H1 (cell line): Measurements from ENCODE around the gene NUP205. TPM values are rescaled to one million over a fixed set of nuclear protein-coding genes. Genes with fewer than 3 reads are reported as not detected.

ENCODE experiments used
- CTCF ChIA-PET: fragments of 300-600 bp; sonication (Branson Sonifier 250); formaldehyde crosslinking; loops from one replicate; lab custom pipeline; 2021; ENCODE audit not compliant: partially characterized antibody; lab: Charles Lee
- POLR2A ChIA-PET: fragments of 300-600 bp; sonication (Branson Sonifier 250); formaldehyde crosslinking; loops from one replicate; lab custom pipeline; 2021; ENCODE audit warnings: inconsistent platforms; ENCODE audit not compliant: partially characterized antibody; lab: Charles Lee
- DNase-seq, 2 experiments: peaks; one replicate each; pipeline versions ENCODE4 v3.0.0 to v3.0.0-alpha.2; 2010 to 2022; ENCODE audit warnings: low spot score in 2 of 2, low read depth in 1 of 2, mixed read lengths in 1 of 2
- FAIRE-seq: peaks from 2 replicates; lab custom pipeline; 2011; peaks lifted over from hg19 to GRCh38; lab: Jason Lieb, UNC
- H2AFZ ChIP-seq: 2 replicates; pipeline ENCODE4 v1.8.1; 2012; ENCODE audit warnings: low read length, inconsistent platforms
- H2AK5ac ChIP-seq: 2 replicates; pipeline ENCODE4 v1.6.1; 2013; ENCODE audit warnings: low read depth, low read length
- H2BK120ac ChIP-seq: replicated peaks from 2 replicates; pipeline ENCODE3; 2013; ENCODE audit warnings: low read depth, low read length, inconsistent platforms
- H2BK12ac ChIP-seq: 2 replicates; pipeline ENCODE4 v1.6.1; 2013; ENCODE audit warnings: low read depth, low read length
- H2BK15ac ChIP-seq: 2 replicates; pipeline ENCODE4 v1.6.1; 2013; ENCODE audit warnings: low read length
- H2BK20ac ChIP-seq: 2 replicates; pipeline ENCODE4 v1.6.1; 2013; ENCODE audit warnings: low read length
- H2BK5ac ChIP-seq: 2 replicates; pipeline ENCODE4 v1.6.1; 2013; ENCODE audit warnings: low read depth, low read length
- H3K14ac ChIP-seq: 2 replicates; pipeline ENCODE4 v1.6.1; 2013; ENCODE audit warnings: inconsistent platforms; ENCODE audit not compliant: insufficient read length
- H3K18ac ChIP-seq: 2 replicates; pipeline ENCODE4 v1.6.1; 2013; ENCODE audit warnings: low read length; ENCODE audit errors: extremely low read depth
- H3K23ac ChIP-seq: 2 replicates; pipeline ENCODE4 v1.6.1; 2013; ENCODE audit warnings: inconsistent platforms; ENCODE audit not compliant: insufficient read length
- H3K23me2 ChIP-seq: 2 replicates; pipeline ENCODE4 v1.6.1; 2013; ENCODE audit warnings: low read depth, low read length
- H3K27ac ChIP-seq: 2 replicates; pipeline ENCODE4 v1.6.1; 2011; ENCODE audit warnings: low read depth, low read length, inconsistent platforms
- H3K27me3 ChIP-seq, 4 experiments: replicated peaks in 1 of 4; 1 replicate in 1 of 4; 2 replicates in 3 of 4; pipeline versions ENCODE4 v1.6.1 to v1.8.1; 2011 to 2013; ENCODE audit warnings: low read length in 3 of 4, mild to moderate bottlenecking in 3 of 4, inconsistent platforms in 2 of 4, mixed read lengths in 2 of 4, moderate library complexity in 1 of 4; ENCODE audit not compliant: control insufficient read depth in 3 of 4, insufficient read depth in 3 of 4; ENCODE audit errors: extremely low read depth in 1 of 4
- H3K36me3 ChIP-seq, 4 experiments: 2 replicates each; pipeline versions ENCODE4 v1.6.1 to v1.8.1; 2011 to 2013; ENCODE audit warnings: mild to moderate bottlenecking in 4 of 4, low read length in 3 of 4, moderate library complexity in 2 of 4, control low read depth in 1 of 4, inconsistent platforms in 1 of 4; ENCODE audit not compliant: insufficient read depth in 4 of 4, control insufficient read depth in 2 of 4
- H3K4ac ChIP-seq: replicated peaks from 2 replicates; pipeline ENCODE3; 2013; ENCODE audit warnings: low read length, low read depth, mixed read lengths, inconsistent platforms; ENCODE audit not compliant: insufficient read length
- H3K4me1 ChIP-seq, 4 experiments: replicated peaks in 1 of 4; 1 replicate in 1 of 4; 2 replicates in 3 of 4; pipeline versions ENCODE4 v1.6.1 to v1.8.1; 2011 to 2013; ENCODE audit warnings: low read length in 3 of 4, inconsistent platforms in 2 of 4, mixed read lengths in 1 of 4; ENCODE audit not compliant: insufficient read depth in 4 of 4, control insufficient read depth in 3 of 4
- H3K4me2 ChIP-seq, 2 experiments: 2 replicates each; pipeline versions ENCODE4 v1.6.1 to v1.8.1; 2011 to 2013; ENCODE audit warnings: low read depth in 2 of 2, low read length in 2 of 2, control low read depth in 1 of 2, inconsistent platforms in 1 of 2, mild to moderate bottlenecking in 1 of 2; ENCODE audit not compliant: insufficient read depth in 1 of 2
- H3K4me3 ChIP-seq, 4 experiments: fragments of 200-600, 300-600 bp in 1 of 4; sonication (generic), shearing (Covaris generic), sonication (Bioruptor Twin) in 1 of 4; 2 replicates each; pipeline versions ENCODE4 v1.5.1 to v1.8.1; 2011 to 2016; ENCODE audit warnings: low read length in 4 of 4, low read depth in 3 of 4, control low read depth in 2 of 4, inconsistent platforms in 2 of 4, mild to moderate bottlenecking in 2 of 4, mixed read lengths in 1 of 4, moderate library complexity in 1 of 4; ENCODE audit not compliant: insufficient read depth in 2 of 4; ENCODE audit errors: extremely low read depth in 1 of 4
- H3K56ac ChIP-seq: replicated peaks from 2 replicates; pipeline ENCODE3; 2013; ENCODE audit warnings: low read depth, mild to moderate bottlenecking, mixed read lengths, low read length, inconsistent platforms; ENCODE audit not compliant: insufficient read length
- H3K79me1 ChIP-seq: 2 replicates; pipeline ENCODE4 v1.6.1; 2013; ENCODE audit warnings: low read depth, low read length, control low read depth
- H3K79me2 ChIP-seq, 2 experiments: 2 replicates each; pipeline versions ENCODE4 v1.6.1 to v1.8.1; 2012 to 2013; ENCODE audit warnings: low read length in 2 of 2, mild to moderate bottlenecking in 2 of 2, inconsistent platforms in 1 of 2; ENCODE audit not compliant: insufficient read depth in 2 of 2, control insufficient read depth in 1 of 2
- H3K9ac ChIP-seq, 4 experiments: replicated peaks in 1 of 4; 1 replicate in 1 of 4; 2 replicates in 3 of 4; pipeline versions ENCODE4 v1.6.1 to v1.8.1; 2011 to 2013; ENCODE audit warnings: low read depth in 3 of 4, low read length in 3 of 4, control low read depth in 2 of 4, mild to moderate bottlenecking in 2 of 4, moderate library complexity in 2 of 4, inconsistent platforms in 1 of 4; ENCODE audit errors: extremely low read depth in 1 of 4
- H3K9me3 ChIP-seq, 2 experiments: 2 replicates each; pipeline versions ENCODE4 v1.6.1 to v1.8.1; 2012 to 2013; ENCODE audit warnings: mild to moderate bottlenecking in 2 of 2, moderate library complexity in 2 of 2, control low read depth in 1 of 2, inconsistent platforms in 1 of 2, low read depth in 1 of 2, low read length in 1 of 2, mixed read lengths in 1 of 2; ENCODE audit not compliant: insufficient read depth in 2 of 2
- H4K20me1 ChIP-seq, 2 experiments: replicated peaks in 1 of 2; 2 replicates each; pipeline versions ENCODE3 to v1.8.1; 2011 to 2013; ENCODE audit warnings: inconsistent platforms in 2 of 2, low read length in 2 of 2, mild to moderate bottlenecking in 1 of 2; ENCODE audit not compliant: insufficient read depth in 2 of 2, control insufficient read depth in 1 of 2
- H4K5ac ChIP-seq: 2 replicates; pipeline ENCODE4 v1.6.1; 2013; ENCODE audit warnings: low read length, low read depth, mixed read lengths, inconsistent platforms; ENCODE audit not compliant: insufficient read length
- H4K8ac ChIP-seq: 2 replicates; pipeline ENCODE4 v1.8.0; 2013; ENCODE audit warnings: mild to moderate bottlenecking, moderate library complexity, low read length, inconsistent platforms; ENCODE audit not compliant: insufficient read depth; ENCODE audit errors: extremely low read depth
- H4K91ac ChIP-seq: replicated peaks from 2 replicates; pipeline ENCODE3; 2013; ENCODE audit warnings: low read length, mixed read lengths, inconsistent platforms; ENCODE audit not compliant: insufficient read length
- EGR1 ChIP-seq: IDR thresholded peaks from 2 replicates; pipeline ENCODE4 v1.6.1; 2011; ENCODE audit warnings: low read depth, low read length, borderline replicate concordance
- EP300 ChIP-seq, 2 experiments: IDR thresholded peaks; 1 replicate in 1 of 2; 2 replicates in 1 of 2; pipeline ENCODE4 v1.6.1; 2011 to 2012; ENCODE audit warnings: low read depth in 2 of 2, low read length in 2 of 2, mild to moderate bottlenecking in 2 of 2, borderline replicate concordance in 1 of 2, inconsistent platforms in 1 of 2, moderate library complexity in 1 of 2
- KDM1A ChIP-seq: fragments of 200-600, 300-600 bp; sonication (generic); IDR thresholded peaks from 2 replicates; pipeline ENCODE4 v1.7.1; 2016; ENCODE audit warnings: mild to moderate bottlenecking, low read length, borderline replicate concordance
- RFX5 ChIP-seq: IDR thresholded peaks from 2 replicates; pipeline ENCODE4 v1.6.1; 2011; ENCODE audit warnings: low read depth, low read length, improper control_type of control experiment, borderline replicate concordance
- RXRA ChIP-seq: IDR thresholded peaks from 2 replicates; pipeline ENCODE4 v1.6.1; 2011; ENCODE audit warnings: low read depth, mild to moderate bottlenecking, low read length, moderate library complexity; ENCODE audit not compliant: insufficient read depth
- SIX5 ChIP-seq: IDR thresholded peaks from 2 replicates; pipeline ENCODE4 v1.6.1; 2011; ENCODE audit warnings: mild to moderate bottlenecking, low read depth, low read length
- SP4 ChIP-seq: IDR thresholded peaks from 2 replicates; pipeline ENCODE4 v1.6.1; 2012; ENCODE audit warnings: low read length, inconsistent platforms
- TAF1 ChIP-seq: IDR thresholded peaks from 2 replicates; pipeline ENCODE4 v1.6.1; 2011; ENCODE audit warnings: mild to moderate bottlenecking, low read depth, low read length
- TAF7 ChIP-seq: optimal IDR thresholded peaks from 2 replicates; pipeline ENCODE3; 2011; ENCODE audit warnings: low read depth, mild to moderate bottlenecking, inconsistent platforms, low read length, moderate library complexity, borderline replicate concordance
- WGBS, 2 experiments: shearing (Covaris generic) in 1 of 2; methylation state at CpG; one replicate each; pipeline versions ENCODE4 v1.1.6 to v1.1.7; 2013 to 2015; ENCODE audit warnings: low lambda C conversion rate in 2 of 2, mixed read lengths in 2 of 2, inconsistent platforms in 1 of 2, low coverage in 1 of 2, missing lambda C conversion rate in 1 of 2; ENCODE audit not compliant: insufficient replicate concordance in 2 of 2, insufficient coverage in 1 of 2, insufficient read length in 1 of 2; ENCODE audit errors: extremely low coverage in 1 of 2, missing lambda C conversion rate in 1 of 2; 5-methylcytosine and 5-hydroxymethylcytosine counted together
- polyA plus RNA-seq, 7 experiments: library from polyadenylated mRNA; depleted of rRNA in 3 of 7; stranded (reverse) in 5 of 7; unstranded in 2 of 7; fragments of >200 nt in 5 of 7; fragments of 200-250 nt in 2 of 7; gene quantifications; 1 replicate in 5 of 7; 2 replicates in 1 of 7; 4 replicates in 1 of 7; pipeline versions ENCODE4 v1.2.1 to v1.2.3, GENCODE V29; 2011 to 2013; ENCODE audit warnings: missing spikeins in 2 of 7, mixed read lengths in 2 of 7
- total RNA-seq: library from RNA; stranded (reverse); fragmentation: NEBNext Ultra II Directional; extraction: Animal tissue kit (Norgen Biotek cat#: 25700); gene quantifications from 2 replicates; pipeline ENCODE4 v1.2.1, GENCODE V29; 2021

The NUP205 gene
- total and polyA plus RNA-seq, 2 of the 8 experiments (the other 6 are each of a cell fraction or from before 2014, with no cell fraction given): 148 to 216 TPM

DNA sequence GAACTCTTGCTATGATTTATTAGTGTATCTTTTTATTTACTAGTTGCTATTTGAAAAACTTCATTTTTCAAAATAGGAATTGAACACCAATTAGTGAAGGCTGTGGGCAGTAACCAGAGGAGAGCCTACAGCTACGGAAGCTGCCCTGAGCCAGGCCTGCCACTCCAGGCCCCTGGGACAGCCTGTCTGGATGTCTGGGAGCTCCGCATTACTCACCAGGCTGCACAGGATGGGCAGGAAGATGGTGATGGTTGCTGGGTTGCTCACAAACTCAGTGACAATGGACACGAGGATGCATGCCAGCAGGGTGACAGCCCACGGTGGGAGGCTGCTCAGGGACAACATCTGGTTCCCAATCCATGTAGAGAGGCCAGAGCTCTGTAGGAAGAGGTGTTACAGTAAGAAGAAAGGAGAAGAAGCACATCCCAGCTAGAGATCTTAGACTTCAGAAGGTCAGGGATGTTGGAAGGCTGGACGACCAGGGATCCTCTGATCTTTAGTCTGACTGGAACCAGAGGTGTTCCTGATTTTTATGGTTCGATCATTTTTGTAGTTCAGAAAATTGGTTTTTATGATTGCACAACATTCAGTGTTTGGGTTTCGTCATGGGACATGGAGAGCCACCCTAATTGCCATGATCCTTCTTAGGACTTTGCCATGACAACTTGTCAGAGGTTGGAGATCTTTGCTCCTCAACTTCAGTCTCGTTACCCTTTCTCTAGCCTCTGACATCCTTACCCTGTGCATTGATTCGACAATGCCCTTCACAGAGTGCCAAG lies 127.8 kb downstream of the NUP205 start:
- CTCF ChIA-PET: interaction anchor here (0.9 to 5.9 kb wide), 6 partner anchors 10 to 26 kb away, joined by 3 to 89 read pairs (median 4); no protein-coding TSS in a partner anchor
- H3K27ac ChIP-seq: no peak overlapping the region
- no peaks in the 10 kb centered on the region for H3K27me3 ChIP-seq
- peaks cover 0 to 3% (median 0%) of the 10 kb centered on the region in 4 experiments; a peak in 2 of 7 replicates for H3K4me1 ChIP-seq
- H3K23me2 ChIP-seq: no peaks in the 10 kb centered on the region
- peaks cover 0 to 11% (median under 1%) of the 10 kb centered on the region in 4 experiments; a peak in 3 of 8 replicates for H3K36me3 ChIP-seq
- no peak for FAIRE-seq
- no peak overlapping the region for H2BK120ac ChIP-seq
- H3K14ac ChIP-seq: no peak overlapping the region
- H2AFZ ChIP-seq: no peak overlapping the region
- no peak overlapping the region for H3K4ac ChIP-seq
- no peak overlapping the region for H4K91ac ChIP-seq
- no peak overlapping the region for H2AK5ac ChIP-seq
- H3K56ac ChIP-seq: no peak overlapping the region
- H3K9ac ChIP-seq: no peak overlapping the region
- peaks cover 0 to 11% of the 10 kb centered on the region in 2 experiments for H4K20me1 ChIP-seq
- H3K23ac ChIP-seq: no peak overlapping the region
- H2BK12ac ChIP-seq: no peak overlapping the region
- no peak overlapping the region for H2BK15ac ChIP-seq
- H3K9me3 ChIP-seq: no peaks in the 10 kb centered on the region
- H4K8ac ChIP-seq: no peak overlapping the region
- H3K4me2 ChIP-seq: no peak overlapping the region
- no peak overlapping the region for H3K18ac ChIP-seq
- H4K5ac ChIP-seq: no peak overlapping the region
- peaks cover 8% of the 10 kb centered on the region for H3K79me1 ChIP-seq
- H2BK5ac ChIP-seq: no peak overlapping the region
- POLR2A ChIA-PET: no interaction called here
- WGBS, 2 experiments: 88% methylated on average over 9 of the region's 9 CpGs; no CpG with 5 or more reads in 1 of the 2 experiments
- no peaks in the 10 kb centered on the region; a peak in 1 of 4 replicates for H3K79me2 ChIP-seq
- H2BK20ac ChIP-seq: no peak overlapping the region
- no peak for TF ChIP-seq SP4
- no peak for TF ChIP-seq RXRA
- no peak for TF ChIP-seq SIX5
- TF ChIP-seq EP300 (IDR thresholded peaks at IDR 0.05; ENCODE audit: borderline replicate concordance in 1 of 2, low read depth in 2 of 2, low read length in 2 of 2): no peak
- TF ChIP-seq RFX5: no peak
- no peak for TF ChIP-seq TAF7
- no peak for TF ChIP-seq TAF1
- TF ChIP-seq KDM1A: no peak
- TF ChIP-seq EGR1: no peak
- no peak overlapping the region for H3K4me3 ChIP-seq
- no peak for DNase-seq
